ENCODE measurements around the gene UBE2E2.
"Not testable (repeated sequence)": the region's sequence is repeated elsewhere in the genome, so short reads cannot be mapped to it uniquely, and the experiment has no call there.

Gene UBE2E2

GRCh38 chr3:23202921-23203707 lies at the start of gene UBE2E2:
Gene UBE2E2 (plus strand): TSS chr3:23203327.
- peak; percentile 45 to 57 for DNase-seq

GRCh38 chr3:23153436-23153835 lies 49.7 kb upstream of the UBE2E2 start:
- no peak for DNase-seq

- no peak for DNase-seq
Observed at GRCh38 chr3:23157331-23157730, 45.8 kb upstream of the UBE2E2 start.

GRCh38 chr3:23159929-23160328 lies 43.2 kb upstream of the UBE2E2 start:
- no peak for DNase-seq

GRCh38 chr3:23161308-23161707 lies 41.8 kb upstream of the UBE2E2 start:
- DNase-seq: no peak

GRCh38 chr3:23161896-23162570 lies 41.1 kb upstream of the UBE2E2 start:
- no peak for DNase-seq

GRCh38 chr3:23162934-23163333 lies 40.2 kb upstream of the UBE2E2 start:
- DNase-seq: no peak

- DNase-seq: no peak
Observed at GRCh38 chr3:23164746-23165145, 38.4 kb upstream of the UBE2E2 start.

GRCh38 chr3:23165571-23165970 lies 37.6 kb upstream of the UBE2E2 start:
- no peak for DNase-seq

GRCh38 chr3:23166276-23166675 lies 36.9 kb upstream of the UBE2E2 start:
- DNase-seq: no peak

GRCh38 chr3:23166845-23167244 lies 36.3 kb upstream of the UBE2E2 start:
- no peak for DNase-seq

GRCh38 chr3:23169551-23169950 lies 33.6 kb upstream of the UBE2E2 start:
- no peak for DNase-seq

GRCh38 chr3:23170291-23170690 lies 32.8 kb upstream of the UBE2E2 start:
- no peak for DNase-seq

- DNase-seq: no peak
Observed at GRCh38 chr3:23172059-23172458, 31.1 kb upstream of the UBE2E2 start.

- no peak for DNase-seq
Observed at GRCh38 chr3:23174426-23175039, 28.6 kb upstream of the UBE2E2 start.

- DNase-seq: no peak
Observed at GRCh38 chr3:23175341-23176083, 27.6 kb upstream of the UBE2E2 start.

GRCh38 chr3:23176839-23177238 lies 26.3 kb upstream of the UBE2E2 start:
- DNase-seq: not testable (repeated sequence)

- DNase-seq: no peak
Observed at GRCh38 chr3:23182996-23183513, 20.1 kb upstream of the UBE2E2 start.

- no peak for DNase-seq
Observed at GRCh38 chr3:23183731-23184130, 19.4 kb upstream of the UBE2E2 start.

GRCh38 chr3:23185861-23186260 lies 17.3 kb upstream of the UBE2E2 start:
- no peak for DNase-seq

- DNase-seq: no peak
Observed at GRCh38 chr3:23189187-23189586, 13.9 kb upstream of the UBE2E2 start.

GRCh38 chr3:23192816-23193215 lies 10.3 kb upstream of the UBE2E2 start:
- DNase-seq: no peak

- DNase-seq: no peak
Observed at GRCh38 chr3:23193831-23194230, 9.3 kb upstream of the UBE2E2 start.

Data from activated CD4-positive, alpha-beta T cell treated with anti-CD3 and anti-CD28 coated beads, Interleukin-2, amount 50 U/mL, for 48 hours (primary cell).